Islet precursor cell (in vitro differentiated cells): ENCODE data around the gene IL17RD.

Experiments used
- DNase-seq: peaks from one replicate; pipeline ENCODE4 v3.0.0-alpha.2; 2018

IL17RD gene

DNA sequence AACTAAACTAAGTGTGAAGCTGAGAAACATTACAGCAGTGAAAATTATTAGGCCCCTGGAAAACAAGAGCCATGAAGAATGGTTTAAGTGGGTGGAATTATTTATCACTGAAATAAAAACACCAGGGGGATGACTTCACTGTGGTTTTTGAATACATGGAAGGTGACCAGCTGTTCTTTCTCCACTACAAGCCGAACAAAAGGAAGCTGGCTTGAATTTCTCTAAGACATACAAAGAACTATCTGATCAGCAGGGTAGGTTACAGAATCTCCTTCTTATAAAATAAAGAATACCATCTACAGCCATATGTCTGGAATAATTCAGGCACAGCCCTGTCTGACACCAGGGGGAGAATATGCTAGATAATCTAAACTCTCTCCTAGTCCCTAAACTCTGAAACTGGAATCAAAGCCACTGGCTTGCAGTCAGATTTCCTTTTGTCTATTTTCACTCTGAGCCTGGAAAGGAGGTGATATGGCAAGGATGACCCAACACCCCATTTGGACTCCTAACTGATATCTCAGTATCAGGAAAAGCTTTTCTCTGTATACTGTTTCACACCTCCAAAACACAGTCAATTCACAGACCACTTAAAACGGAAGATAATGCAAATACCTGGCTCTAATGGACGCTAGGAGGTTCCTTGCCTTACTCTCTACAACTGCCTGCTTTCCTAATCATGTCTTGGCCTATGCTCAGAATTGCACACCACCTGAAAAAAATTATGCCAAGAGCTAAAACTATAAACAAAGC is 73.5 kb downstream of the IL17RD start:
- no peak for DNase-seq

DNA sequence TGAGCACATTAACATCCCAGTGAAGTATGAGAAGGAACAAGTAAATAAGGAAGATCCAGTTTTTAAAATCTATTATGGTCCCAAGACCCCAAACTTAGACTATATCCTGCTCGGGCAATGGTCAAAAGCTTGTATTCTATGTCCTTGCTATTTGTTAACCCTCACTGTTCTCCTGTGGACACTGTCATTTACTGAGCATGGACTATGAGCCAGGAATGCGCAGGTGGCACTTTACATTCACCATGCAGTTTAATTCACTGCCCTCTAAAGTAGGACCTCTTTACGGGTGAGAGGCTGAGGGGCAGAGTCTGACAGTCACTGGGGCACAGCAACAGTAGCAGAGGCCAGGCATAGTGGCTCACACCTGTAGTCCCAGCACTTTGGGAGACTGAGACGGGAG is 76.1 kb downstream of the IL17RD start:
- DNase-seq: no peak

- DNase-seq: no peak
Measured at GRCh38 chr3:57088503-57088902, 76.7 kb downstream of the IL17RD start.

GRCh38 chr3:57087361-57088092 is 77.6 kb downstream of the IL17RD start:
- no peak for DNase-seq

- DNase-seq: no peak
Measured at GRCh38 chr3:57086201-57086600, 79.0 kb downstream of the IL17RD start.

DNA sequence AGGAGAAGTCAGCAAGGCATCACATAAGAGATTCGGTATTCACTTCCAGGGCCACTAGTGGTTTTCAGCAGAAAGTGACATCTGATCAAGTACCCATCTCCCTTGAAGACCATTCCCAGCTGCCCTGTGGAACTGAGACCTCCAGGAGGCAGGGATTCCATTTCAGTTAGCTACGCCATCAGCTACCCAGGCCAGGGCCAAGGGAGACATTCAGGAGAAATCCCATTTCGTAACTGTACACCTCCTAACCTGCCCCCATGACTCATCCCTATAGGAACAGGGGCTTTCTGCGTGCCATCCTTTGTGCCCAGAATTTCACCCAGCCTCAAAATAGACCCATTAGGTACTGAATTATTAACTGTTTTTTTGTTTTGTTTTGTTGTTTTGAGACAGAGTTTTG is 79.9 kb downstream of the IL17RD start:
- no peak for DNase-seq

GRCh38 chr3:57083266-57083995 is 81.7 kb downstream of the IL17RD start:
- DNase-seq: peak; percentile 80

DNA sequence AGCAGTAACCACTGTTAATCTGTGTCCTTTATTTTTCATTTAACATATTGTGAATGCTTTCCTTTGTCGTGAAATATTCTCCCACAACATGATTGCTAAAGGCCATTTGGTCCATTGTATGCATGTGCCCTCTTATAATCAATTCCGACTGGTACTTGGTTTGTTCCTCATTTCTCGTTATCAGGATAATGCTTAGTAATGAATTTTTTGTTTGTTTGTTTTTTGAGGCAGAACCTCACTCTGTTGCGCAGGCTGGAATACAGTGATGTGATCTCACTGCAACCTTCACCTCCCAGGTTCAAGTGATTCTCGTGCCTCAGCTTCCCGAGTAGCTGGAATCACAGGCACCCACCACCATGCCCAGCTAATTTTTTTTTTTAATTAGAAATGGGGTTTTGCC is 82.7 kb downstream of the IL17RD start:
- DNase-seq: no peak

DNA sequence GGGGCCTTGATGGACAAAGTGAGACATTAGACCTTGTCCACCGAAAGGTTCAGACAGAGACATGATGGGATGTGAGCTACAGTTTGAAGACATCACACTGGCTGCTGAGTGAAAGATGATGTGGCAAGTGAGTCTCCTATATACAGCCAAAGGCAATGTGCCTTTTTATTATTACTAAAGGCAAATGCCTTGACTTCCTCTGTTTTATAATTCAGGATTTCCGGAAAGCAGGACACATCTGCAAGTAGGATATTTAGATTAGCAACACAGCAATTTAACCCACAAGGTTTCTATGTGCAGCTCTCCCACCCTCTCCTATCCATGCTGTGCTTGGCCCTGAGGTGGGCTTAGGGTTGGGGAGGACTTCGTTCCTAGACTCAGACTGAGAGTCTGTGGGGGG is 84.0 kb downstream of the IL17RD start:
- no peak for DNase-seq

- no peak for DNase-seq
Measured at GRCh38 chr3:57080171-57080570, 85.0 kb downstream of the IL17RD start.

GRCh38 chr3:57079474-57079831 is 85.7 kb downstream of the IL17RD start:
- no peak for DNase-seq

DNA sequence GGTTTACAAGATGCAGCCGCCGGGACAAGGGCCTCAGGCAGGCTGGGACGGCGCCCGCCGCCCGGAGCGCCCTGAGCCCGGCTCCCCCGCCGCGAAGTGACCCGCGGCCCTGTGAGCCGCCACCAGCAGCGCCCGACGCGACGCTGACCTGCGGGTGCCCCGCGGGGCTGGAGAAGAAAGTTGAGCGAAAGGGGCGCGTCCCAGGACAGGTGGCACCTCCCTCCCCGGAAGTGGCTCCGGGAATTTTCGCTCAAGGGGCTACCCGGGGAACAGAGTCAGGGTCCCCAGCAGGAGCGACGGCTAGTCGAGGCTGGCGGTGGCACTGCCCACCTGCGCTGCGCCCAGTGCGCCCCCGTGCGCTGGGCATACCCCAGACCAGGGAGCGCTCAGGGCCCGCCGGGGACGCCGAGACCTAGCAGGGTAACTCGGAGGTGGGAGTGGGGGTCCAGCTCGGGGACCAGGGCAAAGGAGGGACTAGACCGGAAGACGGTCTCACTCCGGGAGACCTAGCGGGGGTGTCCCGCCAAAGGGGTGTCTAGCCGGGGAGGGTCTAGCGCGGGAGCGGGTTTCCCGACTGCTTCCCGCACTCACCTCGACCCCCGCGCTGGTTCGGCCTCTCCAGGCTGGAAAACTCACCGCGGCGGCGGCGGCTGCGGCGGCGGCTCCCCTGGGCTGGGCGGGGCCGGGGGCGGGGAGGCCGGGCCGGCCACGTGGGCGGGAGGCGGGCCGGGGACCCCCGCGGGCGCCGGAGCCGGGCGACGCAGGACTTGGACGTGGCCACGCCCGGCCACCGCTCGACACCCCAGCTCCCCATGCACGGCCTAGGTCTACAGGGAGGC is 86.3 kb downstream of the IL17RD start:
- DNase-seq: peak; percentile 86

- DNase-seq: peak; percentile 89
Measured at GRCh38 chr3:57078344-57078634, 86.9 kb downstream of the IL17RD start.

- DNase-seq: no peak
Measured at GRCh38 chr3:57077630-57078343, 87.4 kb downstream of the IL17RD start.

DNA sequence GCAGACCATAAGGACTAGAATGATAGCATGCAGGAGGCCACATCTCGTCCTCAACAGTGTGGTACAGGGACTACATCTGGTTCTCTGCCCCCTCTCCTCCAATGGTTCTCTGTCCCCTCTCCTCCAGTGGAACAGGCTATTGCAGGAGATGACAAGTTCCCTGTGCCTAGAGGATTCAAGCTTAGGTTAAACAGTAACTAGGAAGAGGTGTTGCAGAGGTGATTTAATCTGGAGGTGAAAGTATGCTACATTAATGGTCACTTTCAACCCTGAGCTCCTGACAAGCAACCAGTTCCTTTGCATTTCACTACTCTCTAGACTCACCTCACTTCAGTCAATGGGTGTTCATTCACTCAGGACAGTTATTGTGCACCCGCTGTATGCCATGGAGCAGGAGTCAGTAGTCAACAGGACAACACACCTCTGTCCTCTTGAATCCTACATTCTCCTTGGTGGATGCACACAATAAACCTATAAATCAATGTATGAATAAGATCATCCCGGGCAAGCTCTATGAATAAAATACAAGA is 88.7 kb downstream of the IL17RD start:
- DNase-seq: no peak

DNA sequence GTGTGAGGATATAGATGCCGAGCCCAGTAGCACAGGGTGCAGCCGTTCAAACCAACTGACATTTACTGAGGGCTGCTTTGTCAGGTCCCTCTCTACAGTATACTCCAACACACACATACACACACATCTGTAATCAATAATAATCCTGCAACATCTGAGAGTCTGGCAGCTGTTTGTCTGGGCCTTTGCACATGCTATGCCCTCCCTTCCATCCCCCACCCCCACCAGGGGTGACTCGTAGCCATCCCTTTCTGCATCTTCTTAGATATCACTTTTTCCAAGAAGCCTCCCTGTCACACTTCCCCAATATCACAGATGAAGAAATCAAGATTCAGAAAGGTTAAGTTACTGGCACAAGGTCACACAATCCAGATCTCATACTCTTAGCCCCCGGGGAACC is 91.0 kb downstream of the IL17RD start:
- DNase-seq: no peak

- no peak for DNase-seq
Measured at GRCh38 chr3:57073628-57074027, 91.5 kb downstream of the IL17RD start.

DNA sequence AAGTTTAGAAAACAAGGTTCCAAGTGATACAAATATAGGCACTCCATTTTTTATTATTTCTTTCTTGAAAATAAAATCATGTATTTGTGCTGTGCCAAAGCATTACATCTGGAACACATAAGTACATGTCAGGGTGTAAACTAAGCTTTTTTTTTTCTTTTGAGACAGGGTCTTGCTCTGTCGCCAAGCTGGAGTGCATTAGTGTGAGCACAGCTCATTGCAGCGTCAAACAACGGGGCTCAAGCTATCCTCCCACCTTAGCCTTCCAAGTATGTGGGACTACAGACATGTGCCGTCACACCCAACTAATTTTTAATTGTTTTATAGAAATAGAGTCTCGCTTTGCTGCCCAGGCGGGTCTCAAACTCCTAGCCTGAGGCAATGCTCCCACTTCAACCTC is 95.7 kb downstream of the IL17RD start:
- no peak for DNase-seq

DNA sequence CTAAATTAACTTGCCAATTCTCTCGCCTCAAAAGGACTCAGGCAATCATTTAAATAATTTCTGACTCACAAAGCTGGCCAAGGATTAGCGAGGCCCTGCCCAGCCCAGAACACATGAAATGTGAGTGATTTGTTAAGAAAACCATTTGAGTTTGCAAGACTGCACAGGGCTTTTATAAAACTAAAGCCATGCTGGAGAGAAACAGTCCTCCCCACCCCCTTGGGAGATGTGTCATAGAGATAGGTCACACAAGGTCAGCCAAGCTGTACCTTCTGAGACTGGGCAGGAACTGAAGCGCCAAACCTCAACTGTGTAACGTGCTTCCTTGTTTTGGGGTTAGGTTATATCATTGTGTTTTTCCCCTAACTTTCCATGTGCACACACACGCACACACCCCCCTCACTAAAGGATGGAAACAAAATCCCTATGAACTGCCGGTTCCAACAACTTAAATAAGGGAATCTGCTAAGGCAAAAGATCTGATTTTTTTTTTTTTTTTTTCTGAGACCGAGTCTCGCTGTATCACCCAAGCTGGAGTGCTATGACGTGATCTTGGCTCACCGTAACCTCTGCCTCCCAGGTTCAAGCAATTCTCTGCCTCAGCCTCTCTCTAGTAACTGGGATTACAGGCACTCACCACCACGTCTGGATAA is 96.6 kb downstream of the IL17RD start:
- peak; percentile 63 for DNase-seq

DNA sequence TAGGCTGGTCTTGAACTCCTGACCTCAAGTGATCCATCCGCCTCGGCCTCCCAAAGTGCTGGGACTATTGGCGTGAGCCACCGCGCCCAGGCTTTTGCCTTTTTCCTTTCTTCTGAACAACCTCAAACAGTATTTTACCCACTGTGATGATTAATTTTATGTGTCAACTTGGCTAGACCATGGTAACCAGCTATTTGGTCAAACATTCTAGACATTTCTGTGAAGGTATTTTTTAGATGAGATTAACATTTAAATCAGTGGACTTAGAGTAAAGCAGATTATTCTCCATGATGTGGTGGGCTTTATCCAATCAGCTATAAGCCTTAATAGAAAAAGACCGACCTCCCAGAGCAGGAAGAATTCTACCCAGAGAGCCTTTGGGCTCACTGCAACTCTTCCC is 98.7 kb downstream of the IL17RD start:
- no peak for DNase-seq

DNA sequence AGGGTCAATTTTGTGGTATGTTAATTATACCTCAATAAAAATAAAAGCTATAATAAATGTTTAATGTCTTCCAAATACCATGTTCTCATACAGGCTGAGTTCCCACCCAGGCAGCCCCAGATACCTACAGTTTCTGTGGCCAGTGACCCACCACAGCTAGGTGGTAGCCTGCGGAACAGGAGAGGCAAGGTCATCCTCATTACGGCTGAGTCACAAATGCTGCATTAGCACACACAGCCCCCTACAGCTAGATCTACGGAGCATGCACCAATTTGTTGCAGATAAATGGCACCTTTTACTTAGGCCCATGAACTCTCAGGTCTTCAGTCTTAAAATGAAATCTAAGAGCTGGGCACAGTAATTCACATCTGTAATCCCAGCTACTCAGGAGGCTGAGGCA is 99.6 kb downstream of the IL17RD start:
- DNase-seq: peak; percentile 89

DNA sequence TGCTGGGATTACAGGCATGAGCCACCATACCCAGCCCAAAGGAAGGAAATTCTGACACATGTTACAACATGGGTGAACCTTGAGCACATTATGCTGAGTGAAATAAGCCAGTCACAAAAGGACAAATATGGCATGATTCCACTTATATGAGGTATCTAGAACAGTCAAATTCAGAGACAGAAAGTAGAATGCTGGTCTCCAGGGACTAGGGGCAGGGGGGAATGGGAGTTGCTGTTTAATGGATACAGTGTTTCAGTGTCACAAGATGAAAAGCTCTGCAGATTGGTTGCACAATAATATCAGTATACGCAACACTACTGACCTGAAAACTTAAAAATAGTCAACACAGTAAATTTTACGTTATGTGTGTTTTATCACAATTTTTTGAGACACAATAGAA is 100.6 kb downstream of the IL17RD start:
- DNase-seq: no peak
